CD4-positive, alpha-beta T cell (primary cell): ENCODE measurements around the gene ZNF438. TPM values are rescaled to one million over a fixed set of nuclear protein-coding genes. Genes with fewer than 3 reads are reported as not detected.

ENCODE experiments used
- ATAC-seq: fragments of 200-7000 bp; cut with Tn5 transposase; one replicate; pipeline ENCODE4 v1.10.0; 2022; ENCODE audit warnings: mild to moderate bottlenecking; ENCODE audit not compliant: poor library complexity
- CTCF ChIA-PET: fragments of 350-600 bp; sonication (Branson Sonifier 250); formaldehyde crosslinking; loops from one replicate; lab custom pipeline; 2021; ENCODE audit warnings: antibody characterized with exemption, inconsistent platforms; lab: Charles Lee
- POLR2A ChIA-PET: fragments of 350-600 bp; sonication (Branson Sonifier 250); formaldehyde crosslinking; loops from one replicate; lab custom pipeline; 2021; ENCODE audit warnings: antibody characterized with exemption, inconsistent platforms; lab: Charles Lee
- DNase-seq, 14 experiments: peaks; one replicate each; pipeline ENCODE4 v3.0.0-alpha.2; 2013 to 2020; ENCODE audit warnings: mixed read lengths in 2 of 14
- H3K27ac ChIP-seq, 2 donors: one replicate each; pipeline versions ENCODE4 v1.5.1 to v1.7.0; 2013; ENCODE audit warnings: low read length in 2 of 2, low read depth in 1 of 2, mild to moderate bottlenecking in 1 of 2
- H3K27me3 ChIP-seq, 2 experiments: 1 replicate in 1 of 2; 2 replicates in 1 of 2; pipeline versions ENCODE4 v1.6.1 to v1.7.0; 2013; ENCODE audit warnings: low read length in 2 of 2, control low read depth in 1 of 2, mild to moderate bottlenecking in 1 of 2, moderate library complexity in 1 of 2; ENCODE audit not compliant: insufficient read depth in 2 of 2, control insufficient read depth in 1 of 2
- H3K36me3 ChIP-seq: one replicate; pipeline ENCODE4 v1.6.1; 2013; ENCODE audit warnings: low read length, control low read depth; ENCODE audit not compliant: insufficient read depth
- H3K4me1 ChIP-seq: one replicate; pipeline ENCODE4 v1.6.1; 2013; ENCODE audit warnings: low read length, control low read depth; ENCODE audit not compliant: insufficient read depth
- H3K4me3 ChIP-seq: one replicate; pipeline ENCODE4 v1.5.1; 2013; ENCODE audit warnings: mild to moderate bottlenecking, low read length, moderate library complexity
- H3K9me3 ChIP-seq, 2 experiments: 1 replicate in 1 of 2; 2 replicates in 1 of 2; pipeline versions ENCODE4 v1.6.1 to v1.7.0; 2013; ENCODE audit warnings: low read length in 2 of 2, mild to moderate bottlenecking in 2 of 2, control low read depth in 1 of 2, moderate library complexity in 1 of 2; ENCODE audit not compliant: control insufficient read depth in 1 of 2, insufficient read depth in 1 of 2
- H3K27ac Mint-ChIP-seq: one replicate; pipeline ENCODE4 v1.8.0; 2020; ENCODE audit warnings: mixed read lengths
- H3K27me3 Mint-ChIP-seq: one replicate; pipeline ENCODE4 v1.8.0; 2021; ENCODE audit warnings: mixed read lengths
- H3K36me3 Mint-ChIP-seq: one replicate; pipeline ENCODE4 v1.8.0; 2021; ENCODE audit warnings: low read depth, mixed read lengths
- H3K4me1 Mint-ChIP-seq: one replicate; pipeline ENCODE4 v1.8.0; 2021; ENCODE audit warnings: low read depth, mixed read lengths
- H3K4me3 Mint-ChIP-seq: one replicate; pipeline ENCODE4 v1.8.0; 2020; ENCODE audit warnings: mild to moderate bottlenecking, mixed read lengths
- H3K9me3 Mint-ChIP-seq: one replicate; pipeline ENCODE4 v1.8.0; 2020; ENCODE audit warnings: mixed read lengths
- CTCF ChIP-seq: fragments of 200-600 bp; IDR thresholded peaks from one replicate; pipeline ENCODE4 v1.8.0; 2022; ENCODE audit warnings: antibody characterized with exemption, mild to moderate bottlenecking
- intact Hi-C, 2 experiments: fragments of 100-400 bp; cut with DNase I in 1 of 2; cut with micrococcal nuclease in 1 of 2; formaldehyde crosslinking; loops; one replicate each; pipeline versions ENCODE4 v1.15.1 to v1.9.0; 2023 to 2025; cut with DNase I, micrococcal nuclease
- polyA plus RNA-seq, 2 donors: library from polyadenylated mRNA; unstranded; fragments of 120-200 nt; gene quantifications; one replicate each; pipeline ENCODE4 v1.2.1, GENCODE V29; 2013
- total RNA-seq, 174 experiments: library from RNA in 2 of 174; stranded (reverse) in 2 of 174; gene quantifications; one replicate each; pipeline ENCODE4 v1.2.3 and lab custom pipeline; 2021 to 2026

ZNF438 gene
- 1 to 10 TPM; 1.9 to 2.0 TPM for total RNA-seq
- 4.8 TPM for polyA plus RNA-seq (2013, experiment 1 of 2)
- polyA plus RNA-seq (2013, experiment 2 of 2): 4.3 TPM
- total RNA-seq (lab: John Stamatoyannopoulos, UW): 1.2 to 9.5 (median 4.3) reads per million in 172 experiments

DNA sequence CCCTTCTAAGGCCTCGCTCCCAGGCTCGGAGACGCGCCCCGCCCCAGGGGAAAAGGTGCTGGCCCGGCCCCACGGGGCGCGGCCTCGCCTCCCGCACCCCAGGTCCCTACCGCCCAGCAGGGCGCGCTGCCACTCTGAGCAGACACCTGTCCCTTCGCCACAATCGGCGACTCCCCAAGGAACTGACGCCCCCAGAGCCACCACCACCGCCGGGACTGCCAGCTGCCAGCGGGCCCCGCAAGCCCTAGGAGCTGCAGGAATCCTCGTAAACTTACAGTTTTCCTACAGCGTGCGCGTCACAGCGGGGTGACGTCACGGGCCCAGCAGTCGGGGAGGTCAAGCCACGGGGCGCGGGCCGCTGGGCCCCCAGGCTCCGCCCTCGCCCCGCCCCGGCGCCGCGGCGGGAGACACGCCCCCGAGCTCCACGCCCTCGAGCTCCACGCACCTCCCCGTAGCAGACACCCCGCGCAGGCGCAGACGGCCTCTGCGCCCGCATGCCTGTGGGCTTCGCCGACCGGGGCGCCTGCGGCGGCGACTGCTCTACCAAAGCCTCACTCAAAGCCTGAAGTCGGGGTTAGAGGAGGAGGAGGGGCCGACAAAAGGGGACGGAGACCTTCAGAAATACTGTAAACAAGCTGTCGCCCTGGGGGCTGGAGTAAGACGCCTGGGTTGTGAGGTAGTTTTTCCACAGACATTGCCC lies at the start of gene ZNF438:
Gene ZNF438 (minus strand): TSS at position 308 of the 700 bp plus-strand sequence. CDS start 154,831 bp downstream, outside the sequence.
- Histone ChIP-seq H3K4me1 (peaks cover 22% of the 10 kb centered on the region), H3K4me3 (peak within 1 kb of the TSS; percentile 74), H3K27me3 (no peaks in the 10 kb centered on the region), H3K27ac (peak within 1 kb of the TSS; percentile 91 to 99), H3K36me3 (no peaks in the 10 kb centered on the region), H3K9me3 (no peaks in the 10 kb centered on the region)
- ATAC-seq: peak; percentile 77
- no peaks in the 10 kb centered on the region for H3K9me3 Mint-ChIP-seq
- peak within 1 kb of the TSS; percentile 95 for H3K4me3 Mint-ChIP-seq
- intact Hi-C loops: loop anchor here (1.0 to 10.0 kb wide), 11 partner anchors 51 to 1416 kb away; partner anchors contain the start of genes CCDC7 (in 1 of the 2), KIF5B (in 1 of the 2) and ZEB1 (in 1 of the 2)
- POLR2A ChIA-PET: interaction anchor here (0.5 to 3.1 kb wide), 32 partner anchors 9 to 1414 kb away, joined by 3 to 66 read pairs (median 4); partner anchors contain the start of genes ARHGAP12, CCDC7, KIF5B and ZEB1
- H3K27ac Mint-ChIP-seq: peak within 1 kb of the TSS; percentile 100
- H3K4me1 Mint-ChIP-seq: peaks cover 18% of the 10 kb centered on the region
- DNase-seq: peak; percentile 89 to 98 (median 94)
- CTCF ChIA-PET: interaction anchor here (0.6 to 1.5 kb wide), 20 partner anchors 8 to 776 kb away, joined by 3 to 7 read pairs (median 3); no protein-coding TSS in a partner anchor
- no peaks in the 10 kb centered on the region for H3K27me3 Mint-ChIP-seq
- peaks cover 9% of the 10 kb centered on the region for H3K36me3 Mint-ChIP-seq
- peak; percentile 74 for TF ChIP-seq CTCF

DNA sequence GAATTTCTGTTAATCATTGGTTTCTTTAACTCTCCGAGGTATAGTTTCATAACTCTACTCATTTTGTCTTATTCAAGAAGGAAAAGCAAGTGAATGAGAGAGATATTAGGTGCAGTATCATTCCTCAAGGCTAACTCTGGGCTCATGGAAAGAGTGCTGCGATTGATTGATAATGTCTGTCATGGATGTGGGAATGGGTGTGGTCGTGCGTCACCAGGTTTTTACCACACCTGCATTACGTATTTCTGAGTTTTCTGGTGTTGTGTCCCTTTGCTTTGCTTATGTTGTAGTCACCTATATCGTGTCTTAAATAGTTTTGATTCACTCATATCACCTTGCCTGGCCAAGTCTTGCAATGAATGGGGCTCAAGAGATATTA lies 44.9 kb upstream of the ZNF438 start:
- no peak overlapping the region for H3K4me3 ChIP-seq
- DNase-seq (no peak), ATAC-seq (no peak)
- no peaks in the 10 kb centered on the region for H3K36me3 ChIP-seq
- TF ChIP-seq CTCF: no peak
- no peak overlapping the region for H3K27ac ChIP-seq
- POLR2A ChIA-PET: no interaction called here
- Mint-ChIP-seq H3K27me3 (peaks cover 5% of the 10 kb centered on the region), H3K4me3 (no peak overlapping the region), H3K4me1 (no peaks in the 10 kb centered on the region), H3K9me3 (no peaks in the 10 kb centered on the region), H3K27ac (no peak overlapping the region), H3K36me3 (no peaks in the 10 kb centered on the region)
- no peaks in the 10 kb centered on the region for H3K9me3 ChIP-seq
- no peaks in the 10 kb centered on the region for H3K4me1 ChIP-seq
- CTCF ChIA-PET: no interaction called here
- H3K27me3 ChIP-seq: peaks cover 0 to 3% of the 10 kb centered on the region in 2 experiments
- intact Hi-C loops: no loop called here

- H3K27ac Mint-ChIP-seq: no peak overlapping the region
- intact Hi-C loops: no loop called here
- H3K4me1 Mint-ChIP-seq: no peaks in the 10 kb centered on the region
- no peaks in the 10 kb centered on the region for H3K9me3 ChIP-seq
- POLR2A ChIA-PET: no interaction called here
- H3K27me3 Mint-ChIP-seq: peaks cover 9% of the 10 kb centered on the region
- H3K4me3 ChIP-seq: no peak overlapping the region
- no peak overlapping the region for H3K4me3 Mint-ChIP-seq
- H3K36me3 ChIP-seq: no peaks in the 10 kb centered on the region
- H3K36me3 Mint-ChIP-seq: no peaks in the 10 kb centered on the region
- H3K4me1 ChIP-seq: no peaks in the 10 kb centered on the region
- ATAC-seq (no peak), DNase-seq (no peak)
- CTCF ChIA-PET: no interaction called here
- H3K9me3 Mint-ChIP-seq: no peaks in the 10 kb centered on the region
- no peak for TF ChIP-seq CTCF
- no peak overlapping the region for H3K27ac ChIP-seq
- peaks cover 0 to 3% of the 10 kb centered on the region in 2 experiments for H3K27me3 ChIP-seq
These were observed 44.4 kb upstream of the ZNF438 start for GRCh38 chr10:31075881-31076609.
